BLaER1 treated with 17β-estradiol and CSF1 and Interleukin-3, amounts not matched to agents 10 nM and 100 nM (cell line): Measurements from ENCODE around the gene NIPBL.

ENCODE experiments used
- H3K27ac ChIP-seq, 11 experiments: shearing (Covaris generic); formaldehyde crosslinking; 2 replicates each; pipeline ENCODE4 v1.8.1; 2022
- H3K27me3 ChIP-seq, 11 experiments: shearing (Covaris generic); formaldehyde crosslinking; 2 replicates each; pipeline ENCODE4 v1.8.1; 2022
- H3K36me3 ChIP-seq, 11 experiments: shearing (Covaris generic); formaldehyde crosslinking; 2 replicates each; pipeline ENCODE4 v1.8.1; 2022
- H3K4me1 ChIP-seq, 10 experiments: shearing (Covaris generic); formaldehyde crosslinking; 2 replicates each; pipeline ENCODE4 v1.8.1; 2022
- H3K4me2 ChIP-seq, 11 experiments: shearing (Covaris generic); formaldehyde crosslinking; 2 replicates each; pipeline ENCODE4 v1.8.1; 2022
- H3K4me3 ChIP-seq, 10 experiments: shearing (Covaris generic); formaldehyde crosslinking; 2 replicates each; pipeline ENCODE4 v1.8.1; 2022
- H3K9ac ChIP-seq, 11 experiments: shearing (Covaris generic); formaldehyde crosslinking; 2 replicates each; pipeline ENCODE4 v1.8.1; 2022
- H3K9me3 ChIP-seq, 11 experiments: shearing (Covaris generic); formaldehyde crosslinking; replicated peaks in 1 of 11; 2 replicates each; pipeline ENCODE4 v1.8.1; 2022
- H4K20me1 ChIP-seq, 11 experiments: shearing (Covaris generic); formaldehyde crosslinking; 2 replicates each; pipeline ENCODE4 v1.8.1; 2022
- Cebpa-rat ChIP-seq, 11 experiments: shearing (Covaris generic); IDR thresholded peaks; 2 replicates each; pipeline ENCODE4 v1.8.1; 2022

Gene NIPBL

GRCh38 chr5:36944607-36945225 is 68.1 kb downstream of the NIPBL start:
- Histone ChIP-seq H3K36me3 (peaks cover 0 to 2% (median under 1%) of the 10 kb centered on the region in 11 experiments; a peak in 3 of 22 replicates), H3K9me3 (no peaks in the 10 kb centered on the region), H3K27me3 (no peaks in the 10 kb centered on the region), H4K20me1 (peaks cover 72 to 100% (median 100%) of the 10 kb centered on the region in 11 experiments), H3K4me2 (no peak overlapping the region), H3K9ac (no peak overlapping the region), H3K4me1 (peaks cover 0 to 49% (median 9%) of the 10 kb centered on the region in 10 experiments; a peak in 15 of 20 replicates), H3K4me3 (no peak overlapping the region), H3K27ac (no peak overlapping the region)
- TF ChIP-seq Cebpa-rat (IDR thresholded peaks at IDR 0.05) = no peak

DNA sequence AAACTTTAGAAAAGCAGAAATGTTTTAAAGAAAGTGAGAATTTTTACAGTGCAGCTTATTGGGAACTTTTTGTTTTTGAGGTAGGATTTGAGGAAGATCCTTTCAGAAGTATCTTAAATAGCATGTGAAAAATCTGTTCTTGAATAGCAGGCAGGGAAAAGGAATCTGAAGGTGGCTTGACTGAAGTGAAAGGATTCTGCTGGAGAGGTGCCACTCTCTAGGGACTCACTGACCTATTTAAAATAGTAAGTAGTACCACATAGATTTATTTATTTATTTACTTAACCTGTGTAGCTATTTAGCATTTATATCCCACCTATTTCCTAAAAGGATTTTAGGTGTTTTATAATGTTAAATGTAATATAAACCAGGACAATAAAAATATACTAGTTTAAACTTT is 69.1 kb downstream of the NIPBL start:
- H3K9ac ChIP-seq = 0 out of 22 replicates have a peak overlapping the region, but pooled peaks of 1 of the 11 experiments have one; percentile 42
- H3K9me3 ChIP-seq = no peaks in the 10 kb centered on the region
- peak overlapping the region in 1 of 11 experiments; percentile 1; a peak in 1 of 22 replicates for H3K4me2 ChIP-seq
- H3K27me3 ChIP-seq = no peaks in the 10 kb centered on the region
- H3K36me3 ChIP-seq = no peaks in the 10 kb centered on the region; a peak in 1 of 22 replicates
- no peak overlapping the region for H3K4me3 ChIP-seq
- peaks cover 1 to 50% (median 12%) of the 10 kb centered on the region in 10 experiments; a peak in 18 of 20 replicates for H3K4me1 ChIP-seq
- no peak overlapping the region for H3K27ac ChIP-seq
- no peak for TF ChIP-seq Cebpa-rat (IDR thresholded peaks at IDR 0.05)
- peaks cover 74 to 100% (median 100%) of the 10 kb centered on the region in 11 experiments for H4K20me1 ChIP-seq

DNA sequence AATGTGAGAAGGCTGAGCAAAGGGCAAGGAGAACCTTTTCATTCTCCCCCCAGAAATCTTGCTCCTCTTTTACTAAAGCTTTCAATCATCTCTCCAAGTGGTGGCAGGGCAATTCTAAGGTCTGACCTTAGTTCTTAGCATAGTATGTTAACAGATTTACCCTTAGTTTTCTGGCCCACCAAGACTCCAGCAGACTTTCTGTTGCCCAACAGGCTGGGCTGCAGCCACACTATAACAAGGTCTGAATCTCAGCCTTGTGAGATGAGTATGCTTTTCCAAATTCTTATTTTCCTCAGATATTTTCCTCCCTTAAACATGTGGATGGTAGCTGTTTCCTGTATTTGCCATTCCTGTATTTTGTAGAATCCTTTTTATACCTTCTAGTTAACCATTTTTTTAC is 69.5 kb downstream of the NIPBL start:
- Histone ChIP-seq H4K20me1 (peaks cover 78 to 100% (median 100%) of the 10 kb centered on the region in 11 experiments), H3K4me3 (no peak overlapping the region), H3K4me1 (peaks cover 6 to 54% (median 16%) of the 10 kb centered on the region in 10 experiments; a peak in 19 of 20 replicates), H3K27ac (no peak overlapping the region), H3K27me3 (no peaks in the 10 kb centered on the region), H3K4me2 (no peak overlapping the region), H3K36me3 (no peaks in the 10 kb centered on the region; a peak in 1 of 22 replicates), H3K9ac (0 out of 22 replicates have a peak overlapping the region, but pooled peaks of 1 of the 11 experiments have one; percentile 42), H3K9me3 (no peaks in the 10 kb centered on the region)
- TF ChIP-seq Cebpa-rat (IDR thresholded peaks at IDR 0.05) = no peak

- H4K20me1 ChIP-seq = peaks cover 82 to 100% (median 99%) of the 10 kb centered on the region in 11 experiments
- no peak for TF ChIP-seq Cebpa-rat (IDR thresholded peaks at IDR 0.05)
- peaks cover 11 to 57% (median 24%) of the 10 kb centered on the region in 10 experiments; a peak in 19 of 20 replicates for H3K4me1 ChIP-seq
- H3K9ac ChIP-seq = no peak overlapping the region
- no peaks in the 10 kb centered on the region for H3K9me3 ChIP-seq
- no peak overlapping the region for H3K4me2 ChIP-seq
- H3K4me3 ChIP-seq = no peak overlapping the region
- no peak overlapping the region for H3K27ac ChIP-seq
- no peaks in the 10 kb centered on the region; a peak in 1 of 22 replicates for H3K36me3 ChIP-seq
- no peaks in the 10 kb centered on the region for H3K27me3 ChIP-seq
These were observed 71.5 kb downstream of the NIPBL start for GRCh38 chr5:36948041-36948440.

DNA sequence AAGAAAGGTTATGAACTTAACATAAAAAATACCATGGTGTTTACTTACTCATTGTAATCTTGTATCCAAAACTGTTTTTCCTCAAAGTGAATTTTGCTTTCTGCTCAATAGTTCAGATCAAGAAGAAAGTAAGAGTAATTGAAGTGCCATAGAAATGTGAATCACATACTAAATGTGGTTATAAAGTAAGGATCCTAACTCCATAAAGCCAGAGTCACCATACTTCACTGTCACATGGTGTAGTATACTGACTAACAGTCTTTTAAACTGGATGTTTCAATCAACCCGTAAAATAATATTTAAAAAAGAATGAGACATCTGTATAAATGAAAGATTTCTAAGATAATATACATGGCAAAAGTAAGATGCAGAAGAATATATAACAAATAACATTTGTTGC is 72.1 kb downstream of the NIPBL start:
- Histone ChIP-seq H3K4me2 (no peak overlapping the region), H3K27ac (no peak overlapping the region), H3K4me1 (peaks cover 11 to 51% (median 24%) of the 10 kb centered on the region in 10 experiments; a peak in 19 of 20 replicates), H3K9me3 (no peaks in the 10 kb centered on the region), H3K4me3 (no peak overlapping the region), H4K20me1 (peaks cover 85 to 100% (median 99%) of the 10 kb centered on the region in 11 experiments), H3K9ac (no peak overlapping the region), H3K27me3 (no peaks in the 10 kb centered on the region), H3K36me3 (peaks cover 0 to 6% (median 0%) of the 10 kb centered on the region in 11 experiments; a peak in 4 of 22 replicates)
- no peak for TF ChIP-seq Cebpa-rat (IDR thresholded peaks at IDR 0.05)

- Histone ChIP-seq H3K27me3 (no peaks in the 10 kb centered on the region), H3K9me3 (no peaks in the 10 kb centered on the region), H3K4me2 (peak overlapping the region in 2 of 11 experiments; percentile 12 to 41; a peak in 3 of 22 replicates), H3K4me3 (no peak overlapping the region), H3K27ac (no peak overlapping the region), H4K20me1 (peaks cover 83 to 100% (median 98%) of the 10 kb centered on the region in 11 experiments), H3K36me3 (peaks cover 0 to 13% (median 7%) of the 10 kb centered on the region in 11 experiments; a peak in 11 of 22 replicates), H3K9ac (no peak overlapping the region), H3K4me1 (peaks cover 11 to 44% (median 24%) of the 10 kb centered on the region in 10 experiments; a peak in 19 of 20 replicates)
- TF ChIP-seq Cebpa-rat (IDR thresholded peaks at IDR 0.05) = no peak
These were observed 73.0 kb downstream of the NIPBL start for GRCh38 chr5:36949593-36949992.

- Histone ChIP-seq H4K20me1 (peaks cover 72 to 100% (median 88%) of the 10 kb centered on the region in 11 experiments), H3K27me3 (no peaks in the 10 kb centered on the region), H3K4me3 (no peak overlapping the region), H3K9me3 (no peaks in the 10 kb centered on the region), H3K4me1 (peaks cover 8 to 44% (median 15%) of the 10 kb centered on the region in 10 experiments; a peak in 17 of 20 replicates), H3K9ac (no peak overlapping the region), H3K27ac (no peak overlapping the region), H3K36me3 (peaks cover 11 to 25% (median 20%) of the 10 kb centered on the region in 11 experiments; a peak in 20 of 22 replicates), H3K4me2 (peak overlapping the region in 5 of 11 experiments; percentile 3 to 51 (median 26); a peak in 8 of 22 replicates)
- no peak for TF ChIP-seq Cebpa-rat (IDR thresholded peaks at IDR 0.05)
These were observed 74.3 kb downstream of the NIPBL start for GRCh38 chr5:36950586-36951457.

- Histone ChIP-seq H3K9ac (no peak overlapping the region), H4K20me1 (peaks cover 57 to 96% (median 66%) of the 10 kb centered on the region in 11 experiments), H3K36me3 (peaks cover 28 to 47% (median 42%) of the 10 kb centered on the region in 11 experiments; a peak in 21 of 22 replicates), H3K4me1 (peaks cover 8 to 44% (median 14%) of the 10 kb centered on the region in 10 experiments; a peak in 16 of 20 replicates), H3K9me3 (no peaks in the 10 kb centered on the region), H3K27me3 (no peaks in the 10 kb centered on the region), H3K27ac (no peak overlapping the region), H3K4me2 (no peak overlapping the region), H3K4me3 (no peak overlapping the region)
- no peak for TF ChIP-seq Cebpa-rat (IDR thresholded peaks at IDR 0.05)
These were observed 76.5 kb downstream of the NIPBL start for GRCh38 chr5:36953043-36953442.
